GM12872 (cell line): ENCODE measurements around the gene CHSY3.

Source experiments
- TF ChIP-seq, protein P1 (sequence below): IDR thresholded peaks from 3 replicates; pipeline ENCODE4 v1.5.1; 2011; ENCODE audit warnings: low read depth, mild to moderate bottlenecking, low read length, moderate library complexity; ENCODE audit not compliant: insufficient read depth

The CHSY3 gene

DNA sequence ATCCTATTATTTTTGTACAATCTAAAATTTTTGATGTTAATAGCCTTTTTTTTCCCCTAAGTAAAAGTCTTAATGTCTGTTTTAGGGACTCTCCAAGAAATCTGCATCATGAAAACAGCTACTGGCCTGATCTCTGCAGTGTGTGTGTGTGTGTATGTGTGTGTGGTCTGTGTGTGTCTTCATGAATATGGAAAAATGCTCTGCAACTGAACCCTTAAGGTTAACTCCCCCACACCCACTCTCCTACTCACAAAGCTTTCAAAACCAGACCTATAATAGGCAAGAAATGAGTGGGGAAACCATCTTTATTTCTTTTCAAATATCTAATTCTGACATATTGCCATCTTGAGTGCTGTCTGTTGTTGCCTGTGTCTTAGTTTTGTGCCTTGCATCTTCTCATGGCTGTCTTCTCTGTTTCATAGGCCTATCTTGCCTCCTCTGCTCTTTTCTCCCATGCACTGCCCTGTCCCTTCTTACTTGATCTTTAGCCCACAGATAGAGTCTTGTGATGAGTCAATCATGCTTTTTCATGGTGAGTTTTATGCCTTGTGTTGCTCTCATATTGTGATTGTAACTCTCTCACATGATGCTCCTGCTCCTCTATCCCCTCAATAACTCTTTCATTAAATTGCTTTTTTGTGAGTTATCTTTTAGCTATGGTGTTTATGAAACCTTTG lies 68.3 kb downstream of the CHSY3 start:
- TF ChIP-seq, protein P1, sequence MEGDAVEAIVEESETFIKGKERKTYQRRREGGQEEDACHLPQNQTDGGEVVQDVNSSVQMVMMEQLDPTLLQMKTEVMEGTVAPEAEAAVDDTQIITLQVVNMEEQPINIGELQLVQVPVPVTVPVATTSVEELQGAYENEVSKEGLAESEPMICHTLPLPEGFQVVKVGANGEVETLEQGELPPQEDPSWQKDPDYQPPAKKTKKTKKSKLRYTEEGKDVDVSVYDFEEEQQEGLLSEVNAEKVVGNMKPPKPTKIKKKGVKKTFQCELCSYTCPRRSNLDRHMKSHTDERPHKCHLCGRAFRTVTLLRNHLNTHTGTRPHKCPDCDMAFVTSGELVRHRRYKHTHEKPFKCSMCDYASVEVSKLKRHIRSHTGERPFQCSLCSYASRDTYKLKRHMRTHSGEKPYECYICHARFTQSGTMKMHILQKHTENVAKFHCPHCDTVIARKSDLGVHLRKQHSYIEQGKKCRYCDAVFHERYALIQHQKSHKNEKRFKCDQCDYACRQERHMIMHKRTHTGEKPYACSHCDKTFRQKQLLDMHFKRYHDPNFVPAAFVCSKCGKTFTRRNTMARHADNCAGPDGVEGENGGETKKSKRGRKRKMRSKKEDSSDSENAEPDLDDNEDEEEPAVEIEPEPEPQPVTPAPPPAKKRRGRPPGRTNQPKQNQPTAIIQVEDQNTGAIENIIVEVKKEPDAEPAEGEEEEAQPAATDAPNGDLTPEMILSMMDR, result no peak

GRCh38 chr5:129973716-129974426 lies 69.6 kb downstream of the CHSY3 start:
- TF ChIP-seq, protein P1, result no peak

GRCh38 chr5:129977810-129978209 lies 73.5 kb downstream of the CHSY3 start:
- TF ChIP-seq, protein P1, result no peak

GRCh38 chr5:129978270-129978669 lies 74.0 kb downstream of the CHSY3 start:
- TF ChIP-seq, protein P1, result no peak

GRCh38 chr5:129988453-129988852 lies 84.2 kb downstream of the CHSY3 start:
- TF ChIP-seq, protein P1, result no peak

DNA sequence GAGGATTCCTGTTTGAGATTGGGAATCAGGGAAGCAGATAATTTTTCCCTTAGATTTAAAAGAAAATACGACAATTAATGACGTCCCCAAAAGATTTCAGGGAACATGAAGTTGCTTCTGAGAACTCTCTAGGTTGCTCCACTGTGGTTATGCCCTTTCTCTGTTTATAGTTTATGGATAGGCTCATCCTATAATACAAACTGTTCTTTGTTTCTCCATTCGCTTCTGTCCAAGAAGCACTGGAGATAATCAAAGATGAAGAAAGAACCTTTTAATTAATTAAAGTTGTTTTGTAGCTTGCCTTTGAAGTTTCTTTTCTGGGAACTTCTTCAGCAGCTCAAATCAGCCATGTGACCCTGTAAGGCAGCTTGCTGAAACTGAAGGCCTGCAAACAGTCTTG lies 87.5 kb downstream of the CHSY3 start:
- TF ChIP-seq, protein P1, result no peak

- TF ChIP-seq, protein P1, result no peak
Measured at GRCh38 chr5:129996896-129997295, 92.6 kb downstream of the CHSY3 start.
